Endometrial microvascular endothelial cells (primary cell): ENCODE data around the gene TMEM121B. TPM values are rescaled to one million over a fixed set of nuclear protein-coding genes. Genes with fewer than 3 reads are reported as not detected.
"Not testable (repeated sequence)": the region's sequence is repeated elsewhere in the genome, so short reads cannot be mapped to it uniquely, and the experiment has no call there.

Experiments
- in situ Hi-C: cut with HindIII; loops from 2 replicates; pipeline ENCODE4 v1.10.0; 2017; ENCODE audit warnings: low sequenced_read_pairs, low pct_unique_long_range_greater_than_20kb; ENCODE audit errors: inconsistent ontology term
- total RNA-seq: library from RNA; depleted of rRNA; stranded (reverse); fragments of >200 nt; gene quantifications from one replicate; pipeline ENCODE4 v1.2.3, GENCODE V29; 2015; ENCODE audit errors: inconsistent ontology term

The TMEM121B gene
- 0.46 TPM for total RNA-seq

DNA sequence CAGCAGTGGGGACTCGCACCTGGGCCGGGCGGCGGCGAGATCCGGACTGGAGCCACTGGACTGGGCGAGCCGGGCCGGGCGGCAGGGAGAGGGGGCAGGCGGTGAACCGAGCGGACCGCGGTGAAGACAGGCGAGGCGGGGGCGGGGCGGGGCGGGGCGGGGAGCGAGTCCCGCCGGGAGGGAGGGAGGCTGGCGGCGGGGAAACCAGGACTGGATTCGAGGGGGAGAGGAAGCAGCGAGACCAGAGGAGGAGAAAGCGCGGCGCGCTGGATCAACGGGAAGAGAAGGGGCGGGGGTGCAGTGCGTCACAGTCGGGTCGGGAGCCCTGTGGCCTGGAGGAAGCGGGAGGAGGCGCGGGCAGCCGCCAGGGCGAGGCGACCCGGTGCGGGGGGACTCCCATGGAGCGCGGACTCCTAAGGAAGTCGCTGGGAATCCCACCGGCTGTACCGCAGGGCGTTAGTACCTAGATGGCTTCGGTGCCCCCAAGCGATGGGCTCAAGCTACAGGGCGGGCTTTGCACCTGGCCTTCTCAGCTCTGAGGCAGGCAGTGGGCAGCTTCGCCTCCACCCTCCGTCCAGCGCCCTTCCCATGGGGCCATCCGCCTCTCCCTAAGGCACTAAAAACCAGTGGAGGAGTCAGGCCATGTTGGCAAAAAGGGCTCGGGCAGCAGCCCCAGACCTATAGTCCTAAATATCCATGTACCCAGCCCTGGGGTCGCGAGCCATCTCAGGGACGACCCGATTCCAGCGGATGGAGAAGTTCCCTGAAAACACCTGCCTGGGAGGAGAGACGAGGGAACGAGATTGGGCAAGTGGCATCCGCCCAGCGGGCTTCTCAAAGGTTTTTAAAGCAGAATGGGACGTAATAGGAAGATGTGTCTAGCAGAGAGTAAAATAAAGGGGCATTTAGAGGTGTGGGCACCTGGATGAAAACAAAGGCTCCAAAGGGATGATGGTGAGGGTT lies at the start of gene TMEM121B:
Gene TMEM121B (minus strand): TSS at position 128 of the 963 bp plus-strand sequence. CDS start 233 bp downstream, outside the sequence.
- in situ Hi-C loops, result no loop called here

DNA sequence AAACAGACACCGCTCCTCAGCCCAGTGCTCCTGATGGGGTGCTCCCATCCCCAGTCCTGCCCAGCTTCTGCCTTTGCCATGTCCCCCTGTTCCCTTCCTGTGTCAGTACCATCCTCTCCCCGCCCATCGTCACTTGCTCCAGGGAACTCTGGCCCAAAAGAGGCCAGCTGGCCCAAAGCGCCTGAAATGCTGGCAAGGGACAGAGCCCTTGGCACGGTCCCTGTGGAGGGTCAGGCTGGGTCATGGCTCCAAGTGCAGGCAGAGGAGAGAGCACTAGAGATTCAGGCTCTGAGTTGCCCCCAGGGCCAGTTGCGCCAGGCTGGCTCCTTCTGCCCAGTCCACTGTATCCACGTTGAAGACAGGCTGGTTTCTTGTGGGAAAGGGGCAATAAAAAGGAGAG lies 46.3 kb upstream of the TMEM121B start:
- in situ Hi-C loops, result no loop called here

GRCh38 chr22:17164392-17165024 lies 43.3 kb upstream of the TMEM121B start:
- in situ Hi-C loops, result no loop called here

DNA sequence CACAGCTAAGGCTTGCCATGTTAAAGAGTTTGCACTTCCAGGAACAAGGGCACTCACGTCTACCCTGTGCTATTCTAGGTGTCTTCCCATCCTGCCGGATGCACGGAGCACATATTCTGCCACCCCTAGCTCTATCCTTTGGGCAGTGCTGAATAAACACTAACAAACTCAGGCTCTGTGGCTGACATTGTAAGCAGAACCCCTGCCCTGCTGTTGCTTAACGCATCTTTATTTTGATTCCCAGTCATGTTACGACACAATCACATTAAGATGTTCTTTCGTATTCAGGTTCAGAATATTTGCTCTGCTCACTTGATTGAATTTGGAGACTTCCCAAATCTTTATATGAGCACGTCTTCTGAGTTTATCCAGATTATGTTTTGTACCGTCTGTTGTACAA lies 41.6 kb upstream of the TMEM121B start:
- in situ Hi-C loops, result no loop called here

- in situ Hi-C loops, result no loop called here
These were observed 40.8 kb upstream of the TMEM121B start for GRCh38 chr22:17161991-17162390.

GRCh38 chr22:17159504-17159951 lies 38.4 kb upstream of the TMEM121B start:
- in situ Hi-C loops, result no loop called here

GRCh38 chr22:17158568-17159503 lies 37.7 kb upstream of the TMEM121B start, which contains the start of gene HDHD5:
HDHD5 (minus strand) TSS chr22:17159277; CDS start chr22:17159251, 26 bp downstream.
- in situ Hi-C loops, result no loop called here

DNA sequence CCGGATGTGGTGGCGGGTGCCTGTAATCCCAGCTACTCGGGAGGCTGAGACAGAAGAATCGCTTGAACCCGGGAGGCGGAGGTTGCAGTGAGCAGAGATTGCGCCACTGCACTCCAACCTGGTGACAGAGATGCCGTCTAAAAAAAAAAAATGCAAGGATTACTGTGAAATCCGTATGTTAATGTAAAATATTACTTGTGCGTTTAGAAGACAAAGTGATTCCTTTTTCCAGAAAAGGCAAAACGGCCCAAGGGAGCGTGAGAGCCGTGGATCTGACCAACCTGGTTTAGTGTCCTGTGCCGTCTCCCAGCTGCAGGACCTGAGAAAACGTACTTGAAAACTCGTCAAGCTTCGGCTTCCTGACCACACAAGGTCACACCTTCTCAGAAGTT lies 37.0 kb upstream of the TMEM121B start:
- in situ Hi-C loops, result no loop called here

GRCh38 chr22:17157714-17158113 lies 36.6 kb upstream of the TMEM121B start:
- in situ Hi-C loops, result no loop called here

GRCh38 chr22:17155941-17156340 lies 34.8 kb upstream of the TMEM121B start:
- in situ Hi-C loops, result no loop called here

GRCh38 chr22:17152971-17153370 lies 31.8 kb upstream of the TMEM121B start:
- in situ Hi-C loops, result no loop called here

DNA sequence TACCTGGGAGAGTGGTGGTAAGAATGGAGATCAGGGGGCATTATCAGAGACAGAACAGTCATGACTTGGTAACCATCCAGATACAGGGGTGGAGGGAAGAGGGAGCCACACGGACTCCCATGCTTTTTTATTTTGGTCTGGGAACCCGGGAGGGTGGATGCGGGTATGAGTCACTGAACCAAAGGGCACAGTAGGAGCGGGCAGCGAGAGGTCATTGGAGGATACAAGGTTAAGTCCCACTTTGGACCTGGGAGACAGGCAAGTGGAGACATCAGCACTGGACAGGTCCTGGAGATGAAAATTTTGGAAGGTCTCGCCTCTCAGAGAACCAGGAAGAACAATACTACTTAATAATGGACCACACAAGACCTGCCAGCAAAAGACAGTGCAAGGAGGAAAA lies 31.2 kb upstream of the TMEM121B start:
- in situ Hi-C loops, result no loop called here

DNA sequence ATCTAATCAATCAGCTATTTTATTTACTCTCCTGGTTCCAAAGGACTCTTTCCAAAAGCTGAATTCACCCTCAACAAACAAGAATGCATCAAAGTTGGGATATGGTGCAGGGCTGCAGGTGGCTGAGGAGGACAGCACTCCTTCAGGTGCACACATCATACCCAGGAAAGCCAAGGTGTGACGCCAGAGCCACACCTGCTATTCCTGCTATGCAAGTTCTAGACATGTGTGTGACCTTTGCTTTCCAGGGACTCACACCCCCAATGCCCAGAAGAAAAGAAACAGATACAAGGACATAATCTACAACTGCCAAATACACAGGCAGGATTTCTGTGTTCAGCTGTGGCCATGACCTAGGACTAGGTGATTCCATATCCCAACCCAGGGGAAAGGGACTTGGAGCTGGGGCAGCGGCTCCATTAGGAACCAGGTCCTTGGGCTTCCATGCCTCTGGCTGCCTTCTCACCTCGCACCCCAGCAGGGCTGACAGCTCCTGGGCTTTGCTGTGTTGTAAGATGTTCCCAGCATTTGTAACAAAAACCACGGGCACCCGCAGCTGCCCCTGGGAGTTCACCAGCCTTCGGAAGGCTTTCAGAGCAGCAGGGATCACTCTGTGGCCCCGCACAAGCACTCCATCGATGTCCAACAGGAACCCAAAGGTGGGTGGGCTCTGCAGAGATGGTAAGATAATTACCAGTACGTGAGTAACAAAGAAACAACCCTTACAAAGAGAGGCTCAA lies 28.1 kb upstream of the TMEM121B start:
- in situ Hi-C loops, result no loop called here

DNA sequence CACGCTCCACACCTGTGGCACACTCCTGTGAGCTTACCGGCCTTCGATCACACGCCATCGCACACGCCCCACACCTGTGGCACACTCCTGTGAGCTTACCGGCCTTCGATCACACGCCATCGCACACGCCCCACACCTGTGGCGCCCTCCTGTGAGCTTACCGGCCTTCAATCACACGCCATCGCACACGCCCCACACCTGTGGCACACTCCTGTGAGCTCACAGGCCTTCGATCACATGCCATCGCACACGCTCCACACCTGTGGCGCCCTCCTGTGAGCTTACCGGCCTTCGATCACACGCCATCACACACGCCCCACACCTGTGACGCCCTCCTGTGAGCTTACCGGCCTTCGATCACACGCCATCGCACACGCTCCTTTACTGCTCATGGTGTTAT lies 26.3 kb upstream of the TMEM121B start:
- in situ Hi-C loops, result not testable (repeated sequence)

DNA sequence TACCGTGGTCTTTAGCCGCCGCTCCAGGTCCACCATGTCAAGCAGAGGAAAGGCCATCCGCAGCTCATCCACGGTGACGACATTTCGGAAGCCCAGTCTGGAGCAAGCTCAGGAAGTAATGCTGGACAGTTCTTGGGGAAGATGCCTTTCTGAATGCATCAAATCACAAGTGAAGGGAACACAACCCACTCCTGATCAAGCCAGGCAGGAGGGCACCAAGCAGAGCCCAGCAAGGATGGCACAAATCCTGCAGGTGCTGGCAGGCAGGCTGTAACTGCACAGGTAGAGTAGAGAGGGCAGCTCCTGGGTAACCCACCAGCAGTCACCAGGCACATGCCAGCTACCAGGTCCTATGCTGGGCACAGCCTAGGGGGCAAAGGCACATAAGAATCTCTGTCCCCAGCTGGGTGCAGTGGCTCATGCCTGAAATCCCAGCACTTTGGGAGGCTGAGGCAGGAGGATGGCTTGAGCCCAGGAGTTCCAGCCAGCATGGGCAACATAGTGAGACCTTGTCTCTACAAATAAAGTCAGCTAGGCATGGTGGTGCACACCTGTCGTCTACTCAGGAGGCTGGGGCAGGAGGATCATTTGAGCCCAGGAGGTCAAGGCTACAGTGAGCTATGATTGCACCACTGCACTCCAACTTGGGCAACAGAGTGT lies 24.0 kb upstream of the TMEM121B start:
- in situ Hi-C loops, result no loop called here

- in situ Hi-C loops, result no loop called here
These were observed 22.7 kb upstream of the TMEM121B start for GRCh38 chr22:17143826-17144225.

DNA sequence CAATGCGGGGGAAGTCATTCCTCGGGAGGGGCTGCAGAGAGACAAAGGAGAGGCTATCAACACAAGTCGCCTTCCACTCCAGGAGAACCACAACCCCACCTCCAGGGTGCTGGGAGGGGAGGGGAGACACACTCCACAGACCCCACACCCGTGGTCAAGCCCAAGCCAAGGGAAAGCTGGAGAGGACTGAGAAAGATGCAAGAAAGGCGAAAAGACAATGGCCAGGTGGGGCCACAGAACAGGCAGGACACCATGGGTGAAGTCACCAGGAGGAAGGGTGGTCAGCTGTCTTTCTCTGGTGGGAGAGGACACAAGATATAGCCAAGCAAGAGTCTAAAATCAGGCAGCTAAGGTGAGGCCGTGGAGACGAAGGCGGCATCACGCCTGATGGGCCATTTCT lies 21.9 kb upstream of the TMEM121B start:
- in situ Hi-C loops, result no loop called here
